Measurements from ENCODE around the gene BBS7. TPM values are rescaled to one million over a fixed set of nuclear protein-coding genes. Genes with fewer than 3 reads are reported as not detected.

The BBS7 gene
- total RNA-seq, 4 donors from 2014 or later: 12.6 to 17.6 (median 14.0) TPM

DNA sequence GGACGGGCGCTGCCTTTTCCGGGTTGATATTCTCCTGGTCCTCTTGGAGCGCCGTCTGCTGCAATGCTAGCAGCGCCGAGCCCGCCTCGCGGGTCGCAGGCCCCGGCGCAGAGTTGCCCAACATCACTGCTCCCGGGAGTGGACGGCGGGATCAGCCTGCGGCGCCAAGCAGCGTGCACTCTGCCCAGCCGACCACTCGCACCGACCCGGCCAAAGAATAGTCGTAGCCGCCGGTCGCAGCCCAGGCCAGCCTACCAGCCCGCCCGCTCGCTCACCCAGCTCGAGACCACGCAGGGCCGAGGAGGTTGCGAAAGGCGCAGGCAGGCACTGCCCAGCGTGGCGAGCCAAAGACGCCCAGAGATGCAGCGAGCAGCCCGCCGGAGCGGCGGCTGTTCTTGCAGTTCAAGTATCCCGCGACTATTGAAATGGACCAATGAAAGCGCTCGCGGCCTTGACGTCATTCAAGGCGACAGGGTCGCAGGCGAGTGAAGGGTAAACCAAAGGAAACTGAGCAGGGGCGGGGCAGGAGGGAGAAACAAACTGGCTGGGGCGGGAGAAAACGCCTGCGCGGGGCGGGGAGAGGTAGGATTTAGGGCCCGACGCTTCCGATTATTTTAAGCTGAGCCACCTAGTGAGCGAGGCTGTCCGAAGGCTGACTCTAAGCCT lies 46.6 kb downstream of the BBS7 start, which contains the start of gene CCNA2:
TSS of gene CCNA2 (minus strand) at position 379 of the 666 bp plus-strand sequence. CDS start at position 124, 255 bp downstream.
- in situ Hi-C loops (cut with MboI; ENCODE audit: low pct_ligation_motif_present in 1 of 4, low pct_unique_long_range_greater_than_20kb in 1 of 4, low sequenced_read_pairs in 3 of 4): no loop called here
- Histone ChIP-seq H3K27ac (peak within 1 kb of the TSS; percentile 81 to 85 (median 82)), H3K36me3 (no peaks in the 10 kb centered on the region), H3K27me3 (no peaks in the 10 kb centered on the region), H3K4me1 (peaks cover 4 to 21% (median 7%) of the 10 kb centered on the region in 4 donors), H3K4me3 (peak within 1 kb of the TSS; percentile 39 to 82 (median 69)), H3K9me3 (no peaks in the 10 kb centered on the region)
- intact Hi-C loops (cut with DNase I; ENCODE audit: low total_unique reads): no loop called here
- WGBS, 2 donors (ENCODE audit: low coverage in 1 of 2): 0% methylated on average over 36 of the region's 63 CpGs; no CpG with 5 or more reads in 1 of the 2 donors
- peak; percentile 47 to 77 (median 72) for TF ChIP-seq POLR2AphosphoS5 (IDR thresholded peaks at IDR 0.05)
- no peak for TF ChIP-seq EP300 (IDR thresholded peaks at IDR 0.05; ENCODE audit: low read depth)
- TF ChIP-seq, protein P1, sequence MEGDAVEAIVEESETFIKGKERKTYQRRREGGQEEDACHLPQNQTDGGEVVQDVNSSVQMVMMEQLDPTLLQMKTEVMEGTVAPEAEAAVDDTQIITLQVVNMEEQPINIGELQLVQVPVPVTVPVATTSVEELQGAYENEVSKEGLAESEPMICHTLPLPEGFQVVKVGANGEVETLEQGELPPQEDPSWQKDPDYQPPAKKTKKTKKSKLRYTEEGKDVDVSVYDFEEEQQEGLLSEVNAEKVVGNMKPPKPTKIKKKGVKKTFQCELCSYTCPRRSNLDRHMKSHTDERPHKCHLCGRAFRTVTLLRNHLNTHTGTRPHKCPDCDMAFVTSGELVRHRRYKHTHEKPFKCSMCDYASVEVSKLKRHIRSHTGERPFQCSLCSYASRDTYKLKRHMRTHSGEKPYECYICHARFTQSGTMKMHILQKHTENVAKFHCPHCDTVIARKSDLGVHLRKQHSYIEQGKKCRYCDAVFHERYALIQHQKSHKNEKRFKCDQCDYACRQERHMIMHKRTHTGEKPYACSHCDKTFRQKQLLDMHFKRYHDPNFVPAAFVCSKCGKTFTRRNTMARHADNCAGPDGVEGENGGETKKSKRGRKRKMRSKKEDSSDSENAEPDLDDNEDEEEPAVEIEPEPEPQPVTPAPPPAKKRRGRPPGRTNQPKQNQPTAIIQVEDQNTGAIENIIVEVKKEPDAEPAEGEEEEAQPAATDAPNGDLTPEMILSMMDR (IDR thresholded peaks at IDR 0.05): no peak
- peak; percentile 53 for TF ChIP-seq POLR2A (IDR thresholded peaks at IDR 0.05)
- peak; percentile 97 for DNase-seq

DNA sequence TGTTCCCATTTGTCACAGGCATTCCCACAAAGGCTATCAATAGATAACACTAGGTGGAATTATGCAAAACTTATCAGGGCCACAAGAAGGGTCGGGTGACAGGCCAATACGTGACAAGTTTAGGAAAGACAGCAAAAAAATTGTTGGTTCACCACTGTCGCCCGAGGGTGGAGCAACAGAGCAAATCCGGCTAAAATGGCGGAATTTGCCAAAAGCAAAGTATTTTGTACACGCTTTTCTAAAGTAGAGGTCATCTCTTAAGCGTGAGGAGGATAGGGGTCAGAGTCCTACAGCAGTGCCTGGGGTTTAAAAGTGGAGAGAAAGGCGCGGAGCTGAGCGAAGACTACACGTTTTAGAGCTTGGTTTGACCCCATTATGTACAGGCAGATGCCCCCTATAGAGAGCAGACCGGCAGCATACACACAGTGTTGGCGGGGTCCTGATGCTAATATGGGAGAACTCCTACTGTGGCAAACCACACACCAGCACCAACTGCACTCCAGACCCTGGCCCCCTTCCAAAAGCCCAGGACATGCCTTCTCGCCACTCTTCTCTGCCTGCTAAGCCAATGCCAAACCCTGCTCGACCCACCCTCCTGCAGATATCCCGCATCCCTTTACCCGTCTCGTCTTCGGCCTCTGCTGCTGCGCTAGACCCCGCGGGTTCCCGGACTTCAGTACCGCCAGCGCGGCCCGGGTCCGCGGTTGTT lies 47.3 kb downstream of the BBS7 start:
- Histone ChIP-seq H3K4me3 (peak overlapping the region; percentile 39 to 82 (median 69)), H3K9me3 (no peaks in the 10 kb centered on the region), H3K27ac (peak overlapping the region; percentile 81 to 85 (median 82)), H3K27me3 (no peaks in the 10 kb centered on the region), H3K4me1 (peaks cover 4 to 21% (median 7%) of the 10 kb centered on the region in 4 donors), H3K36me3 (peaks cover 0 to 5% (median 0%) of the 10 kb centered on the region in 4 donors)
- TF ChIP-seq POLR2AphosphoS5 (IDR thresholded peaks at IDR 0.05) (no peak), EP300 (IDR thresholded peaks at IDR 0.05; ENCODE audit: low read depth) (no peak), POLR2A (IDR thresholded peaks at IDR 0.05) (no peak)
- TF ChIP-seq, protein P1 (IDR thresholded peaks at IDR 0.05): no peak
- 0 to 2% methylated on average over 3 to 30 of the region's 30 CpGs for WGBS, 2 donors (ENCODE audit: low coverage in 1 of 2)
- intact Hi-C loops (cut with DNase I; ENCODE audit: low total_unique reads) (no loop called here), in situ Hi-C loops (cut with MboI; ENCODE audit: low pct_ligation_motif_present in 1 of 4, low pct_unique_long_range_greater_than_20kb in 1 of 4, low sequenced_read_pairs in 3 of 4) (no loop called here)
- peak; percentile 25 for DNase-seq

DNA sequence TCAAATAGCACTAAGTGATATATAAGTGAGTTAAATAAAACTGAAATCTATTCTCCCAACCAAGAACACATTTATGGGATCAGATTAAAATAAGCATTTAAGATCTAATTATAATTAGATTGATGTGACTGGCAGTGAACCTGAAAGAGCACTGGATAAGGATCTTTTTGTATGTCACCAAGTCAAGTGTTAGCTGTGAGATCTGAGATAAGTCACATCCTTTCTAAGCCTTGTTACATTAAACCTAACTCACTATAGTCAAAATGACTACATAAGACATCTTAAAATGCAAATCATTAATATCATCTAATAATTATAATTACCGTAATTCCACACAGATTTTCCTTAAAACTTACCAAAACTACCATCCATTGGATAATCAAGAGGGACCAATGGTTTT lies 48.2 kb downstream of the BBS7 start:
- in situ Hi-C loops (cut with MboI; ENCODE audit: low pct_ligation_motif_present in 1 of 4, low pct_unique_long_range_greater_than_20kb in 1 of 4, low sequenced_read_pairs in 3 of 4): no loop called here
- WGBS, 2 donors (ENCODE audit: low coverage in 1 of 2): 79 to 82% methylated on average over 1 of the region's 1 CpG
- peaks cover 0 to 14% (median under 1%) of the 10 kb centered on the region in 4 donors for H3K36me3 ChIP-seq
- H3K27ac ChIP-seq: no peak overlapping the region
- H3K9me3 ChIP-seq: no peaks in the 10 kb centered on the region
- H3K4me1 ChIP-seq: peaks cover 4 to 21% (median 7%) of the 10 kb centered on the region in 4 donors
- H3K27me3 ChIP-seq: no peaks in the 10 kb centered on the region
- H3K4me3 ChIP-seq: no peak overlapping the region
- intact Hi-C loops (cut with DNase I; ENCODE audit: low total_unique reads): no loop called here
- DNase-seq: no peak
- TF ChIP-seq EP300 (IDR thresholded peaks at IDR 0.05; ENCODE audit: low read depth) (no peak), POLR2AphosphoS5 (IDR thresholded peaks at IDR 0.05) (no peak), POLR2A (IDR thresholded peaks at IDR 0.05) (no peak)
- TF ChIP-seq, protein P1 (IDR thresholded peaks at IDR 0.05): no peak

DNA sequence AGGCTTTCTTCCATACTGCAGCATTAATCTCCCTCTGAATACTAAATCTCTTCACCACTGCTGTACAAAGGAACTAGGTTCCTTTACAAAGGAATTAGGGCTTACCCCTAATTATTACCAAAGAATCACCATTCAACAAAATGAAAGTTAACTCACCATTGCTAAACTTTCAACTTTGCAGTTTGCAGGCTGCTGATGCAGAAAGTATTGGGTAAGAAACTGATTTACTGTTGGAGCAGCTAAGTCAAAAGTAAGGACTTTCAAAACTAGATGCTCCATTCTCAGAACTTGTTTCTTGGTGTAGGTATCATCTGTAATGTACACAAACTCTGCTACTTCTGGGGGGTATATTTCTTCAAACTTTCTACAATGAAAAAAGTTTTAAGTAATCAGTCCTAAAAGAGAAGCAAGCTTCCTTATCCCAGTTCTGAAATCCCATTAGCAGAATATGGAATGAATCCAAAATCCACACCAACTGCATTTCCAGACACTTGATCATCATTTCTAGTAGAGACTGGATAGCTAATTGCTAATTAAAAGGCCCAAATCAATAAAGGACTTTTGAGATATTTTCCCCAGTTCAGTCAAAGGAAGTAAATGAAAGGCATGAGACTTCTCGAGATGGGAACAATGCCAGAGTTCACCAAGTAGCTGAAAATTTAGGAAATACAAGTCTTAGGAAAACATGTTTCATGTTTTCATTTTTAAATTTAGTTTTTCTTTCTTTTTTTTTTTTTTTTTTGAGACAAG lies 50.9 kb downstream of the BBS7 start:
- Histone ChIP-seq H3K4me3 (no peak overlapping the region), H3K36me3 (peaks cover 0 to 37% (median 5%) of the 10 kb centered on the region in 4 donors), H3K9me3 (no peaks in the 10 kb centered on the region), H3K27ac (no peak overlapping the region), H3K27me3 (no peaks in the 10 kb centered on the region), H3K4me1 (peaks cover 2 to 13% (median 6%) of the 10 kb centered on the region in 4 donors)
- intact Hi-C loops (cut with DNase I; ENCODE audit: low total_unique reads) (no loop called here), in situ Hi-C loops (cut with MboI; ENCODE audit: low pct_ligation_motif_present in 1 of 4, low pct_unique_long_range_greater_than_20kb in 1 of 4, low sequenced_read_pairs in 3 of 4) (no loop called here)
- 93 to 100% methylated on average over 1 of the region's 1 CpG for WGBS, 2 donors (ENCODE audit: low coverage in 1 of 2)
- TF ChIP-seq, protein P1 (IDR thresholded peaks at IDR 0.05): no peak
- DNase-seq: no peak
